GM15510 (cell line): Measurements from ENCODE around the gene C6.

Experiments used
- POLR2A ChIP-seq: IDR thresholded peaks from 3 replicates; pipeline ENCODE4 v1.6.1; 2011; ENCODE audit warnings: borderline replicate concordance; ENCODE audit not compliant: insufficient read length; ENCODE audit errors: extremely low read depth

C6 gene

GRCh38 chr5:41213340-41213739 is at the start of gene C6:
Gene C6, minus strand, starts transcription at chr5:41213532. Its CDS starts 10,302 bp downstream, at chr5:41203230.
- no peak for TF ChIP-seq POLR2A

DNA sequence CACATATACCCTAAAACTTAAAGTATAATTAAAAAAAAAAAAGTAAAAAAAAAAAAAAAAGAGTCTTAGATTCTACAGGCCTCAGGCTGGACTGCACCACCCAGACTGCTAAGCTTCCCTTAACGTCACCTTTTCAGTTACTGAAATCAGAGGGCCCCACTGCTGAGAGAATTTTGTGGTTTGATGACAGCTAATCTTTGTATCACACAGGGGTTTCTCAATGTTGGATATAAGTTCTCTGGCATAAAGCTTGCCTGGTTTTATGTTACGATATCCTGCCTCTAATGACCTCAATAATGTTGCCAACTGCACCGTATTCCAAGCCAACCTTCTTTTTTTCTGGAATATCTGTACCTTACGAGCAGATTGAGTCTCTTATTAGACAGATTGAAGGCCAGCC is 43.1 kb upstream of the C6 start:
- no peak for TF ChIP-seq POLR2A

DNA sequence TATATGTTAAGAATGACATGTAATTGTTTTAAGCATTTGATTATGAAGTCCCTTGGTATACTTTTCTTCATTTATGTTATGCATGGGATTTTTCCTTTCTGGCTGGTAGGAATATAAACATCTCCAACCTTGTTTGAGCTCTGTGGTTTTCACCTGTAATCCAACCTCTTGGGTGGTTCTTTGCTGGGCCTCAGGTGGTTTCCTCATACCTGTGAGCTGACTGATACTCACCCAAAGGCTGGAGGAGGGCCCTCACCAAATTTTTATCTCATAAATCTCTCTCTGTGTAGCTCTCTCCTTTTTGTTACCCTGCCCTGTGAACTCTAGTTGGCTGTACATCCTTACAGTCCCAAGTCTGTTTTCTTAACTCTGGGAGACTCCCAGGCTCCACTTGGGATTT is 39.8 kb upstream of the C6 start:
- TF ChIP-seq POLR2A, result no peak

- TF ChIP-seq POLR2A, result no peak
Observed at GRCh38 chr5:41252036-41252435, 38.7 kb upstream of the C6 start.

DNA sequence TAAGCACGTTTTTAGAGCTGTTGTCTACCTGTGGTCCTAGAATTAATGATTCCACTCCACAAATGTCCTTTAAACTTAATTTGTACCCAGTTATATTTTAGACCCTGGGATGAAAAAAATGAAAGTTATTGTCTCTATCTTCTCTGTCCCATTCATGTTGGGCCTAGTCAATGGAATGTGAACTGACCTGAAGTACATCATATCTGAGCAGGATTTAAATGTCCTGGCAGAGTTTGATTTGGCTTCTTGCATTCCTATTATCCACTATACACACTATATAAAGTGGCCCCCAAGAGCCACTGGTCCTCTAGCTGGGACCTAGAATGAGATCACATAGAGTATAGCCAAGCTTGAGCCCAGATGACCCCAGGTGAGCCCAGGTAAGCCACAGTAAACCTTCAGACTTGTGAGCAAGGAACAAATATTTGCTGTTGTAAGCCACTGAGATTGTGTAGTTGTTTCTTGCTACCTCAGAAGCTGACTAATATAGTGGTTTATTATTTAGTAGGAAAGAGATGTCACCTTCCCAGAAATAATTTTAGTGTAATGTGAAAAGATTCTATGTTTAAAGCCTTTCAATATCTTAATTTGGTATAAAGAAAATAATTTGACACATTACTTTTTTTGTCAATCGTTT is 37.1 kb upstream of the C6 start:
- no peak for TF ChIP-seq POLR2A

DNA sequence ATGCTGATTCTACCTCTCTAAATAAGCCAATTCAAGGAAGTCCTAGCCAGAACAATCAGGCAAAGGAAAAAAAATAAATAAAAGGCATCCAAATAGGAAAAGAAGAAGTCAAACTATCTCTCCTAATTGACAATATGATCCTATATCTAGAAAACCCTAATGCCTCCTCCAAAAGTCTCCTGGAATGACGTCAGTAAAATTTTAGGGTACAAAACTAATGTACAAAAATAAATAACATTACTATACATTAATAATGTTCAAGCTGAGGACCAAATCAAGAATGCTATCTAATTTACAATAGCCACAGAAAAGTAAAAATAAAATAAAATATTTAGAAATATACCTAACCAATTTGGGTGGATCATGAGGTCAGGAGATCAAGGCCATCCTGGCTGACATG is 33.8 kb upstream of the C6 start:
- no peak for TF ChIP-seq POLR2A

DNA sequence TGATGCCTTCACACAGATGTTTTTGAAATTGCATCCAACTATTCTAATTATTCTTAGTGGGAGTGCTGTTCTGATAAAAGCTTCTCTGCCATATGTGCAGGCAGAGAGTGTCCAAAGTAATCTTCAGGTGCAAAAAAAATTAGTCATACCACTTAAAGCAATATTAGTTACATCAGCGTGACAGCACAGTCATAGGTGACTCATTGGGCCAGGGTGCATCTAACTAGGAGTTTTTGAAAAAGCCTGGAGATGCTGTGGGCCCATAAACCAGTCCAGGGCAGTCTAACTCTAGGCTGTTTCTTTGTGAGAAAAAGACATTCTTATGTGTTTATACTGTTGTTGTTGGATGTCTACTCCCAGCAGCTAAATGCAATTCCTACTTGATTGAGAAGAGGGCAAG is 33.0 kb upstream of the C6 start:
- no peak for TF ChIP-seq POLR2A

DNA sequence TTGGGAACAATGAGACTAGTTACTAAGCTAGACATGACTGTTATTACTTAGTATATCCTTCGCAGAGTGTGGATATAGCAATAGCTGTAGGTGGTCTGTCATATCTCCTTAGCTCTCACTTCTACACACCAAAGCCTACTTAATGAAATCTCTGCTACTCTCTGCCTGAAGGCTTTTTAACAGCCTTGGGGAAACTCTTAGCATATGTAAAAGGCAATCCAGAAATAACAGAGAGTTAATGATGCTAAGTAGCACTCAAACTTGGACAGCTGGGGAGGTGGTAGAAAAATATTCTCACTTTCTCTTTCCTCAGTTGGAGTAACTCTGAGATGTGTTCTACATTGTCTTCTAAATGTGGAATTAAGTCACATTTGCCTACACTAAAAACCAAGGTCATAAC is 30.2 kb upstream of the C6 start:
- no peak for TF ChIP-seq POLR2A

GRCh38 chr5:41240985-41241384 is 27.7 kb upstream of the C6 start:
- TF ChIP-seq POLR2A, result no peak

- TF ChIP-seq POLR2A, result no peak
Observed at GRCh38 chr5:41240390-41240789, 27.1 kb upstream of the C6 start.

GRCh38 chr5:41234475-41234874 is 21.1 kb upstream of the C6 start:
- no peak for TF ChIP-seq POLR2A

- TF ChIP-seq POLR2A, result no peak
Observed at GRCh38 chr5:41232797-41233196, 19.5 kb upstream of the C6 start.

GRCh38 chr5:41223962-41224361 is 10.6 kb upstream of the C6 start:
- no peak for TF ChIP-seq POLR2A

DNA sequence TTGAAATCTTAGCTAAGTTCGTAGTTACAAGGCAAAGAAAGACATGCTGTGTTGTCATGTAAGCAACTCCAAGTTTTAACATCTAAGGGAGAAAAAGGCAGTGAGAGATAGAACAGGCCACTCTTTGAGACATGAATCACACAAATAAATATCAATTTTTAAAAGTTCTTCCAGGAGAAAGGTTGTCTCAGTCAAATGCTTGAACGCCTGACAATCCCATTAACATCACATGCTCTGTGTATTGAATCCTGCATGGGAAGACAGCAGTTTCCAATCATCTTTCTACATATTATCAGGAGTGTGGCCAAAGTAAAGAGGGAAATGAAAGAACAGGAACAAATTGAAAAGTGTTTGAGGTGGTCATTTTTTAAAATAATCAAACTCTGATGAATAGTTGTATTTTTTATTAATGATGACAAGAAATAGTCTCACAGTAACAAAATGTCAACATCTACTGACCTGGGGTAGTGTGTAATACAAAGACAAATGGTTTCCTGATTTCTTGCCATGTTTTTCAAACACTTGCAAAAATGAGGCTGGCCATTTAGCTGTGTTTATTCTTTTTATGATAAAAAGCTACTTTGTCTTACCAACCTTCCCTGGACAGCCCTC is 6.4 kb upstream of the C6 start:
- TF ChIP-seq POLR2A, result no peak

DNA sequence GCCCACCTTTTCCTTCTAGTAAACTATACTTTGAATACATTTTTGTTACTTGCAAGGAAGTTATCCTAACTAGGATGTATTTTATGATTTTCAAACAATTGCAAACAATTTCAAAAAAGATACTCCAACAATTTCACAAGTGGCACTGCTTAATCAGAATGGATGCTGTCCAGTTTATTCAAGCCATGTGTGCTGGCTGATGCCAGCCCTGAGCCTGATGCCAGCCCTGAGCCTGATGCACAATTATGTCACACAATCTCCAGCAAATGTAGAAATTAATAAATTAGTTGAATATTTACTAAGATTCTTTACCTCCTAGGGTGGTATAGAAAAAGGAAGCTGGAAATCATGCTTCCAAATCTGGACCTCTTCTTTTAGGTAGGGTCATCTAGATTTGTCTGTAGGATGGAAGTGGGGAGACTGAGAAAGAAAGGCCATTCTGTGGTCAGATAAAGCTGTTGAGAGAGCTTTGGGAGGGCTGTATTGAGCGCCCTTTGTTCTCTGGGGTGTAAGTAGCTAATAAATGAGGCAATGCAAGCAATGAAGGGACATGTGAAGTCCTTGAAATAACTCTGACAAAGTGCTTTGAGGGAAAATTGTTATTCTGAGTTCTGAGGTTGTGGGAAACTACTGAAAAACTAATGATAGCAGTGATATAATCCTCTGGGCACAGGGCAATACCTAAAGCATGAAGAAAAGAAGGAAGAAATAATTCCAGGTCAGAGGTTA is 5.8 kb upstream of the C6 start:
- TF ChIP-seq POLR2A, result no peak

DNA sequence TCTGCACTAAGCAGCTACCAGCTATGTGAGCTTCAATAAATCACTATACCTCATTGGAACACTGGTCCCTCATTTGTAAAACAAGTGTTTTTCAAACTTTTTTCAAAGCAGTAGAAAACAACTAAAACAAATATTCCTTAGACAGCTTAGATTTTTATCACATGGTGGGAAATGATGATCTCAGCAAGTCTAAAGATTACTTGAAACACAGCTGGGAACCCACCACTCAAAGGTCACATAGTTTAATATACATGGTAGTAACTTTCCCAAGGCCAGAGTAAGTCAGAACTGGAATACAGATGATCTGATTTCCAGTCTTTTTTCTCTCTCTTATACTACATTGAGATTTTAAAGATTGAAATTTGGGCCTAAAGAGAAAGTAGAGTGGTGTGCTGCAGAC is 850 bp upstream of the C6 start:
- TF ChIP-seq POLR2A, result no peak
